HepG2 (cell line): ENCODE results near the gene ARHGAP32. TPM values are rescaled to one million over a fixed set of nuclear protein-coding genes. Genes with fewer than 3 reads are reported as not detected.

Experiments used
- ATAC-seq: fragments of 200-7000 bp; cut with Tn5 transposase; 3 replicates; pipeline ENCODE4 v1.9.1; 2020; ENCODE audit warnings: mild to moderate bottlenecking, moderate library complexity
- BruUV-seq: library from RNA; stranded (reverse); fragments of 400-500 nt; replicated peaks from 2 replicates; lab custom pipeline; 2021; lab: Mats Ljungman, UMichigan
- CTCF ChIA-PET: fragments of 300-600 bp; formaldehyde crosslinking; extraction: SDS; loops from one replicate; lab custom pipeline; 2021; ENCODE audit warnings: low total read pairs, inconsistent platforms, low intra/inter-chr PET ratio; lab: Yijun Ruan, JAX
- POLR2A ChIA-PET: fragments of 350-600 bp; sonication (Branson Sonifier 250); formaldehyde crosslinking; loops from one replicate; lab custom pipeline; 2020; ENCODE audit warnings: antibody characterized with exemption, inconsistent platforms; lab: Yijun Ruan, JAX
- DNase-seq: peaks from one replicate; pipeline ENCODE4 v3.0.0-alpha.2; 2015; ENCODE audit warnings: low spot score
- FAIRE-seq: peaks from 3 replicates; lab custom pipeline; 2011; peaks lifted over from hg19 to GRCh38; lab: Jason Lieb, UNC
- H2AFZ ChIP-seq: one replicate; pipeline ENCODE4 v1.6.1; 2011; ENCODE audit warnings: low read length, inconsistent platforms
- H3K27ac ChIP-seq: fragments of 300-600 bp; 3 replicates; pipeline ENCODE4 v1.8.0; 2011; ENCODE audit warnings: mixed run types, mild to moderate bottlenecking, mixed read lengths, low read length, inconsistent platforms; ENCODE audit not compliant: insufficient read depth; ENCODE audit errors: extremely low read length
- H3K27me3 ChIP-seq, 2 experiments: fragments of 200-600 bp in 1 of 2; 2 replicates in 1 of 2; 3 replicates in 1 of 2; pipeline versions ENCODE4 v1.6.0 to v1.8.0; 2011; ENCODE audit warnings: low read length in 2 of 2, mild to moderate bottlenecking in 2 of 2, moderate library complexity in 2 of 2, inconsistent platforms in 1 of 2; ENCODE audit not compliant: insufficient read depth in 2 of 2, control insufficient read depth in 1 of 2
- H3K36me3 ChIP-seq, 2 experiments: fragments of 200-600 bp in 1 of 2; replicated peaks in 1 of 2; 2 replicates in 1 of 2; 3 replicates in 1 of 2; pipeline versions ENCODE4 v1.5.1 to v1.8.0; 2011; ENCODE audit warnings: low read length in 2 of 2, inconsistent platforms in 1 of 2; ENCODE audit not compliant: insufficient read depth in 2 of 2, control insufficient read depth in 1 of 2
- H3K4me1 ChIP-seq: 2 replicates; pipeline ENCODE4 v1.5.1; 2012; ENCODE audit warnings: low read length, inconsistent platforms; ENCODE audit not compliant: insufficient read depth
- H3K4me2 ChIP-seq: 2 replicates; pipeline ENCODE4 v1.6.0; 2011; ENCODE audit warnings: low read depth, low read length, inconsistent platforms
- H3K4me3 ChIP-seq, 3 experiments: fragments of 200-600 bp in 1 of 3; sonication (generic), shearing (Covaris generic) in 1 of 3; replicated peaks in 1 of 3; 2 replicates each; pipeline ENCODE4 v1.5.1; 2011 to 2016; ENCODE audit warnings: low read length in 3 of 3, inconsistent platforms in 2 of 3, low read depth in 2 of 3, mild to moderate bottlenecking in 2 of 3, control low read depth in 1 of 3, mixed read lengths in 1 of 3; ENCODE audit not compliant: insufficient read depth in 1 of 3
- H3K79me2 ChIP-seq: one replicate; pipeline ENCODE4 v1.6.1; 2011; ENCODE audit warnings: low read length, inconsistent platforms; ENCODE audit not compliant: insufficient read depth
- H3K9ac ChIP-seq: 2 replicates; pipeline ENCODE4 v1.6.0; 2011; ENCODE audit warnings: mild to moderate bottlenecking, low read depth, low read length, inconsistent platforms; ENCODE audit not compliant: insufficient read depth
- H3K9me3 ChIP-seq: 2 replicates; pipeline ENCODE4 v1.5.1; 2012; ENCODE audit warnings: mild to moderate bottlenecking, low read length
- H4K20me1 ChIP-seq: 2 replicates; pipeline ENCODE4 v1.6.0; 2011; ENCODE audit warnings: inconsistent platforms, mild to moderate bottlenecking, low read length, moderate library complexity; ENCODE audit not compliant: insufficient read depth
- ATF2 ChIP-seq: sonication (generic); formaldehyde crosslinking; IDR thresholded peaks from 2 replicates; pipeline ENCODE4 v1.4.0; 2020; ENCODE audit warnings: missing genetic modification reagents
- DZIP1 ChIP-seq: sonication (generic); formaldehyde crosslinking; IDR thresholded peaks from 2 replicates; pipeline ENCODE4 v1.5.0; 2020; ENCODE audit warnings: mild to moderate bottlenecking, missing genetic modification reagents
- FOXK2 ChIP-seq: fragments of 450-650 bp; IDR thresholded peaks from 2 replicates; pipeline ENCODE4 v1.6.1; 2016
- GPN1 ChIP-seq: sonication (generic); formaldehyde crosslinking; IDR thresholded peaks from 2 replicates; pipeline ENCODE4 v1.5.1; 2020; ENCODE audit warnings: missing genetic modification reagents, borderline replicate concordance
- KAT7 ChIP-seq: IDR thresholded peaks from 2 replicates; pipeline ENCODE4 v1.6.1; 2018; ENCODE audit warnings: borderline replicate concordance, missing compliant biosample characterization
- MAF1 ChIP-seq: sonication (generic); formaldehyde crosslinking; IDR thresholded peaks from 2 replicates; pipeline ENCODE4 v1.5.0; 2020; ENCODE audit warnings: missing genetic modification reagents, borderline replicate concordance
- MEIS2 ChIP-seq: sonication (generic); formaldehyde crosslinking; IDR thresholded peaks from 2 replicates; pipeline ENCODE4 v1.9.0; 2021; ENCODE audit warnings: mild to moderate bottlenecking, missing genetic modification reagents
- NFRKB ChIP-seq: fragments of 450-650 bp; IDR thresholded peaks from 2 replicates; pipeline ENCODE4 v1.6.1; 2017
- RBM39 ChIP-seq: fragments of 200-400 bp; formaldehyde crosslinking; IDR thresholded peaks from one replicate; pipeline ENCODE4 v1.6.1; 2018; ENCODE audit warnings: antibody characterized with exemption, mild to moderate bottlenecking, low read depth, low read length; ENCODE audit not compliant: poor library complexity, severe bottlenecking
- RFX3 ChIP-seq: IDR thresholded peaks from 2 replicates; pipeline ENCODE4 v1.6.1; 2016; ENCODE audit warnings: missing biosample characterization, missing genetic modification reagents
- SIX1 ChIP-seq: sonication (generic); formaldehyde crosslinking; IDR thresholded peaks from 2 replicates; pipeline ENCODE4 v1.4.0; 2020; ENCODE audit warnings: missing genetic modification reagents, borderline replicate concordance
- SMARCC2 ChIP-seq: fragments of 450-650 bp; IDR thresholded peaks from 2 replicates; pipeline ENCODE4 v1.6.1; 2017; ENCODE audit warnings: antibody characterized with exemption, mild to moderate bottlenecking
- TCF7 ChIP-seq: sonication (generic); IDR thresholded peaks from 2 replicates; pipeline ENCODE4 v1.6.1; 2016; ENCODE audit warnings: antibody characterized with exemption, low read depth
- U2AF2 ChIP-seq: fragments of 200-400 bp; formaldehyde crosslinking; IDR thresholded peaks from 2 replicates; pipeline ENCODE4 v1.6.1; 2017; ENCODE audit warnings: low read depth, mild to moderate bottlenecking, low read length
- XBP1 ChIP-seq: sonication (generic); formaldehyde crosslinking; IDR thresholded peaks from 2 replicates; pipeline ENCODE4 v1.5.0; 2020; ENCODE audit warnings: missing genetic modification reagents
- ZBTB1 ChIP-seq: sonication (generic); formaldehyde crosslinking; IDR thresholded peaks from 2 replicates; pipeline ENCODE4 v1.4.0; 2020; ENCODE audit warnings: missing genetic modification reagents, borderline replicate concordance
- ZMAT3 ChIP-seq: sonication (generic); formaldehyde crosslinking; conservative IDR thresholded peaks from 2 replicates; pipeline ENCODE4 v1.7.0; 2021; ENCODE audit warnings: missing genetic modification reagents
- WGBS: methylation state at CpG from one replicate; pipeline ENCODE4 v1.1.6; 2017; ENCODE audit warnings: low lambda C conversion rate; 5-methylcytosine and 5-hydroxymethylcytosine counted together
- in situ Hi-C: cut with HindIII; loops from 2 replicates; pipeline ENCODE4 v1.10.0; 2017; ENCODE audit warnings: low pct_unique_long_range_greater_than_20kb; ENCODE audit not compliant: extremely low pct_ligation_motif_present
- intact Hi-C: fragments of 100-400 bp; cut with micrococcal nuclease; formaldehyde crosslinking; loops from one replicate; pipeline ENCODE4 v1.10.0; 2022; ENCODE audit not compliant: unreplicated experiment
- polyA plus RNA-seq, 8 experiments: library from polyadenylated mRNA; depleted of rRNA in 3 of 8; stranded (reverse) in 7 of 8; unstranded in 1 of 8; fragments of >200 nt; fragmentation: Illumina TruSeq in 4 of 8; extraction: Trizol in 4 of 8; gene quantifications; 2 replicates each; pipeline versions ENCODE4 v1.2.1 to v1.2.3, GENCODE V29; 2011 to 2016; ENCODE audit warnings: low read depth in 4 of 8, missing spikeins in 1 of 8, mixed read lengths in 1 of 8; ENCODE audit not compliant: insufficient read depth in 1 of 8
- total RNA-seq, 5 experiments: library from RNA; depleted of rRNA; stranded (reverse); fragments of >200 nt; fragmentation: Illumina TruSeq; extraction: Trizol; gene quantifications; 2 replicates each; pipeline ENCODE4 v1.2.3, GENCODE V29; 2016; ENCODE audit warnings: low read depth in 1 of 5

Gene ARHGAP32
- total and polyA plus RNA-seq, 2 of the 13 experiments (the other 11 are each of a cell fraction or from before 2014, with no cell fraction given) = 6.3 to 8.2 TPM

GRCh38 chr11:128988242-128988970, 203.7 kb downstream of the ARHGAP32 start:
- H3K36me3 ChIP-seq = peaks cover 2 to 9% of the 10 kb centered on the region in 2 experiments; a peak in 3 of 5 replicates
- no peak for FAIRE-seq
- H4K20me1 ChIP-seq = no peaks in the 10 kb centered on the region
- TF ChIP-seq NFRKB = no peak
- TF ChIP-seq FOXK2 = no peak
- TF ChIP-seq KAT7 (CRISPR knock-in tag) = no peak
- no peak for TF ChIP-seq U2AF2
- no peak for TF ChIP-seq MEIS2
- no peak for TF ChIP-seq ZMAT3 (CRISPR knock-in tag)
- no peak for TF ChIP-seq MAF1
- no peak overlapping the region for H2AFZ ChIP-seq
- ChIA-PET POLR2A (no interaction called here), CTCF (no interaction called here)
- no peaks in the 10 kb centered on the region for H3K79me2 ChIP-seq
- no peaks in the 10 kb centered on the region; a peak in 1 of 5 replicates for H3K27me3 ChIP-seq
- H3K9me3 ChIP-seq = no peaks in the 10 kb centered on the region
- no peak overlapping the region for H3K27ac ChIP-seq
- H3K9ac ChIP-seq = no peak overlapping the region
- BruUV-seq = no TSS peak
- intact Hi-C loops (no loop called here), in situ Hi-C loops (no loop called here)
- ATAC-seq = no peak
- no peak overlapping the region for H3K4me3 ChIP-seq
- no peak overlapping the region for H3K4me2 ChIP-seq
- H3K4me1 ChIP-seq = no peaks in the 10 kb centered on the region
- DNase-seq = no peak

GRCh38 chr11:128985880-128986279, 206.2 kb downstream of the ARHGAP32 start:
- ChIA-PET CTCF (no interaction called here), POLR2A (no interaction called here)
- Histone ChIP-seq H3K27ac (no peak overlapping the region), H3K79me2 (no peaks in the 10 kb centered on the region), H3K36me3 (peaks cover 2 to 19% of the 10 kb centered on the region in 2 experiments; a peak in 3 of 5 replicates), H3K9ac (no peak overlapping the region), H3K4me1 (no peaks in the 10 kb centered on the region), H3K9me3 (no peaks in the 10 kb centered on the region), H2AFZ (no peak overlapping the region), H4K20me1 (no peaks in the 10 kb centered on the region), H3K4me3 (no peak overlapping the region), H3K4me2 (no peak overlapping the region), H3K27me3 (no peaks in the 10 kb centered on the region; a peak in 1 of 5 replicates)
- DNase-seq (no peak), ATAC-seq (no peak), FAIRE-seq (no peak)
- intact Hi-C loops (no loop called here), in situ Hi-C loops (no loop called here)
- no peak for TF ChIP-seq RBM39
- TF ChIP-seq RFX3 (CRISPR knock-in tag) = no peak
- TF ChIP-seq ZBTB1 (CRISPR knock-in tag) = no peak
- no peak for TF ChIP-seq TCF7
- no peak for TF ChIP-seq XBP1
- no peak for TF ChIP-seq ATF2 (CRISPR knock-in tag)
- no peak for TF ChIP-seq SMARCC2
- TF ChIP-seq DZIP1 (CRISPR knock-in tag) = no peak
- no peak for TF ChIP-seq GPN1
- no peak for TF ChIP-seq U2AF2
- no peak for TF ChIP-seq SIX1 (CRISPR knock-in tag)
- no TSS peak for BruUV-seq
- WGBS = 88% methylated on average over 5 of the region's 5 CpGs
